ENCODE results near the gene MUC5AC.
"Not testable (repeated sequence)": the region's sequence is repeated elsewhere in the genome, so short reads cannot be mapped to it uniquely, and the experiment has no call there.

The MUC5AC gene

GRCh38 chr11:1239596-1240205 is 81.9 kb downstream of the MUC5AC start:
- no peak overlapping the region for H3K4me3 ChIP-seq (ENCODE audit: low read depth, low read length)
- DNase-seq: no peak
- no peak overlapping the region for H3K27ac ChIP-seq
- H3K27me3 ChIP-seq (replicated peaks): no peaks in the 10 kb centered on the region
- H3K36me3 ChIP-seq (replicated peaks): no peaks in the 10 kb centered on the region
- in situ Hi-C loops (cut with HindIII; ENCODE audit: low pct_ligation_motif_present, low sequenced_read_pairs): no loop called here
- TF ChIP-seq CTCF (IDR thresholded peaks at IDR 0.05; ENCODE audit: low read depth, low read length, missing control alignments): no peak

- H3K27me3 ChIP-seq (replicated peaks): no peaks in the 10 kb centered on the region
- in situ Hi-C loops (cut with HindIII; ENCODE audit: low pct_ligation_motif_present, low sequenced_read_pairs): no loop called here
- DNase-seq: no peak
- no peaks in the 10 kb centered on the region for H3K36me3 ChIP-seq (replicated peaks)
- no peak for TF ChIP-seq CTCF (IDR thresholded peaks at IDR 0.05; ENCODE audit: low read depth, low read length, missing control alignments)
- no peak overlapping the region for H3K27ac ChIP-seq
- no peak overlapping the region for H3K4me3 ChIP-seq (ENCODE audit: low read depth, low read length)
Observed at GRCh38 chr11:1240771-1241170, 83.0 kb downstream of the MUC5AC start.

GRCh38 chr11:1241706-1242105 is 84.0 kb downstream of the MUC5AC start:
- no peak for TF ChIP-seq CTCF (IDR thresholded peaks at IDR 0.05; ENCODE audit: low read depth, low read length, missing control alignments)
- Histone ChIP-seq H3K27me3 (replicated peaks) (no peaks in the 10 kb centered on the region), H3K4me3 (ENCODE audit: low read depth, low read length) (no peak overlapping the region), H3K27ac (no peak overlapping the region), H3K36me3 (replicated peaks) (no peaks in the 10 kb centered on the region)
- in situ Hi-C loops (cut with HindIII; ENCODE audit: low pct_ligation_motif_present, low sequenced_read_pairs): no loop called here
- no peak for DNase-seq

GRCh38 chr11:1242289-1242688 is 84.5 kb downstream of the MUC5AC start:
- no peak overlapping the region for H3K27ac ChIP-seq
- in situ Hi-C loops (cut with HindIII; ENCODE audit: low pct_ligation_motif_present, low sequenced_read_pairs): no loop called here
- H3K4me3 ChIP-seq (ENCODE audit: low read depth, low read length): no peak overlapping the region
- no peak for TF ChIP-seq CTCF (IDR thresholded peaks at IDR 0.05; ENCODE audit: low read depth, low read length, missing control alignments)
- no peaks in the 10 kb centered on the region for H3K36me3 ChIP-seq (replicated peaks)
- DNase-seq: no peak
- no peaks in the 10 kb centered on the region for H3K27me3 ChIP-seq (replicated peaks)

GRCh38 chr11:1242751-1243150 is 85.0 kb downstream of the MUC5AC start:
- in situ Hi-C loops (cut with HindIII; ENCODE audit: low pct_ligation_motif_present, low sequenced_read_pairs); DNase-seq; H3K4me3 ChIP-seq (ENCODE audit: low read depth, low read length); H3K36me3 ChIP-seq (replicated peaks); H3K27me3 ChIP-seq (replicated peaks); H3K27ac ChIP-seq: not testable (repeated sequence)

GRCh38 chr11:1243521-1243920 is 85.8 kb downstream of the MUC5AC start:
- H3K36me3 ChIP-seq (replicated peaks); H3K27ac ChIP-seq; in situ Hi-C loops (cut with HindIII; ENCODE audit: low pct_ligation_motif_present, low sequenced_read_pairs); DNase-seq; H3K4me3 ChIP-seq (ENCODE audit: low read depth, low read length); H3K27me3 ChIP-seq (replicated peaks): not testable (repeated sequence)

- H3K4me3 ChIP-seq (ENCODE audit: low read depth, low read length); DNase-seq; H3K27ac ChIP-seq; H3K36me3 ChIP-seq (replicated peaks); in situ Hi-C loops (cut with HindIII; ENCODE audit: low pct_ligation_motif_present, low sequenced_read_pairs); H3K27me3 ChIP-seq (replicated peaks): not testable (repeated sequence)
Observed at GRCh38 chr11:1244557-1244956, 86.8 kb downstream of the MUC5AC start.

- DNase-seq; H3K36me3 ChIP-seq (replicated peaks); H3K27me3 ChIP-seq (replicated peaks); H3K27ac ChIP-seq; in situ Hi-C loops (cut with HindIII; ENCODE audit: low pct_ligation_motif_present, low sequenced_read_pairs); H3K4me3 ChIP-seq (ENCODE audit: low read depth, low read length): not testable (repeated sequence)
Observed at GRCh38 chr11:1245717-1246116, 88.0 kb downstream of the MUC5AC start.

GRCh38 chr11:1246301-1246700 is 88.5 kb downstream of the MUC5AC start:
- H3K36me3 ChIP-seq (replicated peaks); H3K27ac ChIP-seq; H3K27me3 ChIP-seq (replicated peaks); in situ Hi-C loops (cut with HindIII; ENCODE audit: low pct_ligation_motif_present, low sequenced_read_pairs); H3K4me3 ChIP-seq (ENCODE audit: low read depth, low read length); DNase-seq: not testable (repeated sequence)

- H3K36me3 ChIP-seq (replicated peaks); in situ Hi-C loops (cut with HindIII; ENCODE audit: low pct_ligation_motif_present, low sequenced_read_pairs); H3K27ac ChIP-seq; H3K27me3 ChIP-seq (replicated peaks); H3K4me3 ChIP-seq (ENCODE audit: low read depth, low read length); DNase-seq: not testable (repeated sequence)
Observed at GRCh38 chr11:1247026-1247425, 89.3 kb downstream of the MUC5AC start.

GRCh38 chr11:1248951-1249350 is 91.2 kb downstream of the MUC5AC start:
- in situ Hi-C loops (cut with HindIII; ENCODE audit: low pct_ligation_motif_present, low sequenced_read_pairs); H3K27me3 ChIP-seq (replicated peaks); H3K4me3 ChIP-seq (ENCODE audit: low read depth, low read length); H3K36me3 ChIP-seq (replicated peaks); DNase-seq; H3K27ac ChIP-seq: not testable (repeated sequence)

All from brain microvascular endothelial cell (primary cell).